HepG2 (cell line): ENCODE measurements around the gene NDUFB8. TPM values are rescaled to one million over a fixed set of nuclear protein-coding genes. Genes with fewer than 3 reads are reported as not detected.

Source experiments
- ATRX ChIP-seq: sonication (generic); formaldehyde crosslinking; IDR thresholded peaks from 2 replicates; pipeline ENCODE4 v1.4.0; 2020; ENCODE audit warnings: missing genetic modification reagents, borderline replicate concordance
- BORCS8-MEF2B ChIP-seq: sonication (generic); formaldehyde crosslinking; IDR thresholded peaks from 2 replicates; pipeline ENCODE4 v1.8.0; 2022; ENCODE audit warnings: mild to moderate bottlenecking, missing genetic modification reagents
- ELK4 ChIP-seq: sonication (generic); formaldehyde crosslinking; IDR thresholded peaks from 2 replicates; pipeline ENCODE4 v1.9.0; 2021; ENCODE audit warnings: missing genetic modification reagents, borderline replicate concordance
- ETS1 ChIP-seq: sonication (generic); formaldehyde crosslinking; IDR thresholded peaks from 2 replicates; pipeline ENCODE4 v1.4.0; 2020; ENCODE audit warnings: missing genetic modification reagents
- MATR3 ChIP-seq: sonication (generic); formaldehyde crosslinking; IDR thresholded peaks from 2 replicates; pipeline ENCODE4 v1.4.0; 2020; ENCODE audit warnings: missing genetic modification reagents
- NRL ChIP-seq: sonication (generic); formaldehyde crosslinking; IDR thresholded peaks from 2 replicates; pipeline ENCODE4 v1.5.0; 2020; ENCODE audit warnings: missing genetic modification reagents, mild to moderate bottlenecking, moderate library complexity, borderline replicate concordance
- POLR2A ChIP-seq, 2 experiments: IDR thresholded peaks; 2 replicates each; pipeline ENCODE4 v1.6.1; 2011; ENCODE audit warnings: low read depth in 2 of 2, low read length in 2 of 2, mild to moderate bottlenecking in 1 of 2, moderate library complexity in 1 of 2; ENCODE audit not compliant: insufficient read depth in 1 of 2
- REPIN1 ChIP-seq: sonication (generic); formaldehyde crosslinking; IDR thresholded peaks from 2 replicates; pipeline ENCODE4 v1.8.0; 2022; ENCODE audit warnings: missing genetic modification reagents, low read depth, mild to moderate bottlenecking, borderline replicate concordance
- USF2 ChIP-seq, 2 experiments: sonication (generic) in 1 of 2; formaldehyde crosslinking in 1 of 2; IDR thresholded peaks; 2 replicates each; pipeline versions ENCODE4 v1.5.1 to v1.6.1; 2011 to 2020; ENCODE audit warnings: borderline replicate concordance in 1 of 2, low read depth in 1 of 2, low read length in 1 of 2, mild to moderate bottlenecking in 1 of 2, missing genetic modification reagents in 1 of 2, moderate library complexity in 1 of 2
- ZNF235 ChIP-seq: sonication (generic); formaldehyde crosslinking; IDR thresholded peaks from 2 replicates; pipeline ENCODE4 v1.8.1; 2023; ENCODE audit warnings: mild to moderate bottlenecking, missing genetic modification reagents, borderline replicate concordance
- ZNF350 ChIP-seq: sonication (generic); formaldehyde crosslinking; IDR thresholded peaks from 2 replicates; pipeline ENCODE4 v1.4.0; 2020; ENCODE audit warnings: mild to moderate bottlenecking, low read depth, missing genetic modification reagents, borderline replicate concordance
- ZNF496 ChIP-seq: sonication (generic); formaldehyde crosslinking; IDR thresholded peaks from 2 replicates; pipeline ENCODE4 v1.8.1; 2023; ENCODE audit warnings: mild to moderate bottlenecking, moderate library complexity, missing genetic modification reagents; ENCODE audit not compliant: insufficient replicate concordance
- ZNF510 ChIP-seq: sonication (generic); formaldehyde crosslinking; IDR thresholded peaks from 2 replicates; pipeline ENCODE4 v1.4.0; 2020; ENCODE audit warnings: low read depth, mild to moderate bottlenecking, missing genetic modification reagents
- ZNF770 ChIP-seq: sonication (generic); formaldehyde crosslinking; IDR thresholded peaks from 2 replicates; pipeline ENCODE4 v1.5.0; 2020; ENCODE audit warnings: mild to moderate bottlenecking, missing genetic modification reagents
- polyA plus RNA-seq, 8 experiments: library from polyadenylated mRNA; depleted of rRNA in 3 of 8; stranded (reverse) in 7 of 8; unstranded in 1 of 8; fragments of >200 nt; fragmentation: Illumina TruSeq in 4 of 8; extraction: Trizol in 4 of 8; gene quantifications; 2 replicates each; pipeline versions ENCODE4 v1.2.1 to v1.2.3, GENCODE V29; 2011 to 2016; ENCODE audit warnings: low read depth in 4 of 8, missing spikeins in 1 of 8, mixed read lengths in 1 of 8; ENCODE audit not compliant: insufficient read depth in 1 of 8
- total RNA-seq, 5 experiments: library from RNA; depleted of rRNA; stranded (reverse); fragments of >200 nt; fragmentation: Illumina TruSeq; extraction: Trizol; gene quantifications; 2 replicates each; pipeline ENCODE4 v1.2.3, GENCODE V29; 2016; ENCODE audit warnings: low read depth in 1 of 5
- TF ChIP-seq, protein P1 (sequence below): sonication (generic); formaldehyde crosslinking; IDR thresholded peaks from 2 replicates; pipeline ENCODE4 v1.4.0; 2020; ENCODE audit warnings: mild to moderate bottlenecking, missing genetic modification reagents
- TF ChIP-seq, protein P2 (sequence below): sonication (generic); formaldehyde crosslinking; IDR thresholded peaks from 2 replicates; pipeline ENCODE4 v1.8.1; 2023; ENCODE audit warnings: mild to moderate bottlenecking, missing genetic modification reagents, borderline replicate concordance

The NDUFB8 gene
- total and polyA plus RNA-seq, 2 of the 13 experiments (the other 11 are each of a cell fraction or from before 2014, with no cell fraction given), result 210 to 216 TPM

GRCh38 chr10:100535715-100536353, 6.2 kb upstream of the NDUFB8 start, which contains the start of gene HIF1AN (continued):
- 0 out of 2 replicates have a peak, but pooled peaks have one; percentile 41 for TF ChIP-seq ZNF235
- no peak for TF ChIP-seq ZNF496 (CRISPR knock-in tag)
- peak; percentile 70 to 86 for TF ChIP-seq POLR2A (IDR thresholded peaks at IDR 0.05; ENCODE audit: insufficient read depth in 1 of 2, low read depth in 2 of 2, low read length in 2 of 2)
- TF ChIP-seq NRL (CRISPR knock-in tag), result no peak
- no peak for TF ChIP-seq ATRX (CRISPR knock-in tag)
- TF ChIP-seq ETS1 (CRISPR knock-in tag), result no peak
- TF ChIP-seq, protein P1, sequence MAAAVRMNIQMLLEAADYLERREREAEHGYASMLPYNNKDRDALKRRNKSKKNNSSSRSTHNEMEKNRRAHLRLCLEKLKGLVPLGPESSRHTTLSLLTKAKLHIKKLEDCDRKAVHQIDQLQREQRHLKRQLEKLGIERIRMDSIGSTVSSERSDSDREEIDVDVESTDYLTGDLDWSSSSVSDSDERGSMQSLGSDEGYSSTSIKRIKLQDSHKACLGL (CRISPR knock-in tag), result peak; percentile 47; the same call in 1 of the 2 replicates
- no peak for TF ChIP-seq ELK4
- 0 out of 2 replicates have a peak, but pooled peaks have one; percentile 13 for TF ChIP-seq ZNF510 (CRISPR knock-in tag)
- TF ChIP-seq, protein P2, sequence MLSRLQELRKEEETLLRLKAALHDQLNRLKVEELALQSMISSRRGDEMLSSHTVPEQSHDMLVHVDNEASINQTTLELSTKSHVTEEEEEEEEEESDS (CRISPR knock-in tag), result no peak
- TF ChIP-seq REPIN1 (CRISPR knock-in tag), result no peak; the same call in 1 of the 2 replicates
- no peak for TF ChIP-seq USF2 (IDR thresholded peaks at IDR 0.05; ENCODE audit: low read depth, low read length)
- no peak for TF ChIP-seq USF2 (CRISPR knock-in tag; IDR thresholded peaks at IDR 0.05; ENCODE audit: borderline replicate concordance)
- TF ChIP-seq ZNF350 (CRISPR knock-in tag), result peak; percentile 45
- TF ChIP-seq ZNF770, result peak; percentile 92
- 0 out of 2 replicates have a peak, but pooled peaks have one; percentile 31 for TF ChIP-seq BORCS8-MEF2B (CRISPR knock-in tag)
- no peak for TF ChIP-seq MATR3 (CRISPR knock-in tag)
